OCI-LY1 (cell line): ENCODE results near the gene WNT9B.

Experiments
- EZH2 ChIP-seq: fragments of 200-600 bp; sonication (generic), shearing (Covaris generic); IDR thresholded peaks from 2 replicates; pipeline ENCODE4 v1.8.0; 2017; ENCODE audit warnings: borderline replicate concordance, mixed run types, mild to moderate bottlenecking, antibody characterized with exemption, low read length, moderate library complexity, mixed read lengths
- TF ChIP-seq, protein P1 (sequence below): fragments of 200-600 bp; sonication (generic), shearing (Covaris generic); IDR thresholded peaks from 2 replicates; pipeline ENCODE4 v1.5.1; 2017; ENCODE audit warnings: mild to moderate bottlenecking, antibody characterized with exemption, low read length, moderate library complexity, mixed read lengths

DNA sequence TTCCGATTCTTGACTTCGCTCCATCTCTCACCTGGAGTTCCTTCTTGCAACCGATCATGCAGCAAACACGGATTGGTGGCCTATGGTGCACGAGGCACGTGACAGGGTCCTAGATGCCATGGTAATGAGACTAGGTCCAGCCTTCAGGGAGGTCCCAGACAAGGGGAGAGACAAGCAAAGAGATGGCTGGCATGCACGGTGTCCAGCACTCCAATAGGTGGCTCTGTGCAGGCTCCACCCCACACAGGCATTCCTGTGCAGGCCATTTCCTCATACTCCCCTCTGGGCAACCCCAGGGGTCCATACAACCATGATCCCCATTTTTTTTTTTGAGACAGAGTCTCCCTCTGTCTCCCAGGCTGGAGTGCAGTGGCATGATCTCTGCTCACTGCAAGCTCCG lies 31.3 kb downstream of the WNT9B start:
- no peak for TF ChIP-seq EZH2
- TF ChIP-seq, protein P1, sequence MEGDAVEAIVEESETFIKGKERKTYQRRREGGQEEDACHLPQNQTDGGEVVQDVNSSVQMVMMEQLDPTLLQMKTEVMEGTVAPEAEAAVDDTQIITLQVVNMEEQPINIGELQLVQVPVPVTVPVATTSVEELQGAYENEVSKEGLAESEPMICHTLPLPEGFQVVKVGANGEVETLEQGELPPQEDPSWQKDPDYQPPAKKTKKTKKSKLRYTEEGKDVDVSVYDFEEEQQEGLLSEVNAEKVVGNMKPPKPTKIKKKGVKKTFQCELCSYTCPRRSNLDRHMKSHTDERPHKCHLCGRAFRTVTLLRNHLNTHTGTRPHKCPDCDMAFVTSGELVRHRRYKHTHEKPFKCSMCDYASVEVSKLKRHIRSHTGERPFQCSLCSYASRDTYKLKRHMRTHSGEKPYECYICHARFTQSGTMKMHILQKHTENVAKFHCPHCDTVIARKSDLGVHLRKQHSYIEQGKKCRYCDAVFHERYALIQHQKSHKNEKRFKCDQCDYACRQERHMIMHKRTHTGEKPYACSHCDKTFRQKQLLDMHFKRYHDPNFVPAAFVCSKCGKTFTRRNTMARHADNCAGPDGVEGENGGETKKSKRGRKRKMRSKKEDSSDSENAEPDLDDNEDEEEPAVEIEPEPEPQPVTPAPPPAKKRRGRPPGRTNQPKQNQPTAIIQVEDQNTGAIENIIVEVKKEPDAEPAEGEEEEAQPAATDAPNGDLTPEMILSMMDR = no peak
